Glomerular visceral epithelial cell (primary cell): ENCODE measurements around the gene PLAC8L1.
"Not testable (repeated sequence)": the region's sequence is repeated elsewhere in the genome, so short reads cannot be mapped to it uniquely, and the experiment has no call there.

Experiments
- DNase-seq: peaks from one replicate; pipeline ENCODE4 v3.0.0-alpha.2; 2016; ENCODE audit errors: extremely low spot score

The PLAC8L1 gene, protein sequence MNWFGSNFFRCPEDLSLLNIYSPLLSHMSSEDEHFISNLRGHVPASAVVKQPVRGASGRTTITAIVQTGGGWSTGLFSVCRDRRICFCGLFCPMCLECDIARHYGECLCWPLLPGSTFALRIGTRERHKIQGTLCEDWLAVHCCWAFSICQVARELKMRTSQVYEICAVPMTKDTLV

DNA sequence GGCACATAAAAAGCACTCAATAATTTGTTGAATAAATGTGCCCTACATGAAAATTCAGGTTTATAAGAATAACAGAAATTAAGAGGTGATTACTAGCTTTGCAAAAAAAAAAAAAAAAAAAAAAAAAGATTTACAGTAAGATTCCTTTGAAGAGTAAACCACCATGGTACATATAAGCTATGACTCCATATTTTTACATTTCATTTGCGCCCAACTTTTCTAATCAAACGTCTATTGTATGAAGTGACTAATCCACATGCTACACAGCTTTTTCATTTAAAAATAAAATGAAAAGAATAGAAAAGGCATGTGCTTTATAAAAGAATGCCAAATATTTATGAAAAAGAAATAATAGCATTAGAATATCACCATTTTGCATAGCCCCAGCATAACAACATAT, at the start of gene PLAC8L1:
Gene PLAC8L1 (minus strand): TSS at position 101 of the 400 bp plus-strand sequence. CDS start 1,266 bp downstream, outside the sequence.
- DNase-seq, result no peak

DNA sequence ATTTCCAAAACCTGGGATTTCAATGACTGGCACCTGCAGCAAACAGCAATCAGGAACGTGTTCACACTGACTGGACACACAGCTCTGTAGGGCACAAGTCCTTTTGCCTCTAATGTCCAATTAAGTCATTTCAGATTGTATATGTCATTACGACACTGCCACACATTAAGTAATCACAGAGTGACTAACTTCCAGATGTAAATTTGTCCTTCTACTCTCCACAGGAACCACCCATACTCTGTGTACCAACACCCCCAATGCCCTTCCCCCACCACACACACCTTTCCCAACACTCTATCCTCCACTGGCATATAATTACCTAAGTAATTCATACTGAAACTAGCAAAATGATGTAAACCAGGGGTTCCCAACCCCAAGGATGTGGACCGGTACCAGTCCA, 46.6 kb upstream of the PLAC8L1 start:
- no peak for DNase-seq

DNA sequence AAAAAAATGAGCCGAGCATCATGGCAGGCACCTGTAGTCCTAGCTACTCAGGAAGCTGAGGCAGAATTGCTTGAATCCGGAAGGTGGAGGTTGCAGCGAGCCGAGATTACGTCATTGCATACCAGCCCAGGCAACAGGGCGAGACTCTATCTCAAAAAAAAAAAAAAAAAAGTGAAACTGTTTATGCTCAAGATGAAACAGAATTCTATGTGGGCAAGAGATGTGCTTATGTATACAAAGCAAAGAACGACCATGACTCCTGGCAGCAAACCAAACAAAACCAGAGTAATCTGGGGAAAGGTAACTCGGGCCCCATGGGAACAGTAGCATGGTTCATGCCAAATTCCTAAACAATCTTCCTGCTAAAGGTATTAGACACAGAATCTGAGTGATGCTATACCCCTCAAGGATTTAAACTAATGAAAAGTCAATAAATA, 32.6 kb upstream of the PLAC8L1 start:
- DNase-seq, result no peak

DNA sequence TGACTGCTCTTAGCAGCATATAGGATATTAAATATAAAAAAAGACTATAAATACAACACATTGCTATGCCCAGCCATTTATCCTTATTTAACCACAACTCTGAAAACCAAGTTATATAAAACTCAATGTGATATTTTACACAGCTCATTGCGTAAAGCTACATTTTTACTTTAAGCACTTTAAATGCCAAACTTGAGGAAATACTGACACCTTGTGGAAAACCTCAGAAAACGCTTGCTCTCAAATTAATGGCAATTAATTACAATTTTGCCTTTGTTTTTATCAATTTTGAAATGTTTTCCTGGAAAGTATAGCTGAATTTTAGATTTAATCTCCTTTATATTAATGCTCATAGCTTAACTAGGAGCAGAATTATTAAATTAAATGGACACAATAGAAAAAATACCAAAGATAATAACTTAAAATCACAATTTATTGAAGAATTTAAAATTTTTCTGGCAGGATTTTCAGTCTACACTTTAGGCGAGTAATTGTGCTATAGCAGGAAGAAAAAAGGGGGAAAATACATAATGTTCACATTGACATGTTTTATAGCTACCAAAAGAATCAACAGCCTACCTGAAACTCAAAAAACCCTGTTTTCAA, 25.2 kb upstream of the PLAC8L1 start:
- DNase-seq, result peak; percentile 25

DNA sequence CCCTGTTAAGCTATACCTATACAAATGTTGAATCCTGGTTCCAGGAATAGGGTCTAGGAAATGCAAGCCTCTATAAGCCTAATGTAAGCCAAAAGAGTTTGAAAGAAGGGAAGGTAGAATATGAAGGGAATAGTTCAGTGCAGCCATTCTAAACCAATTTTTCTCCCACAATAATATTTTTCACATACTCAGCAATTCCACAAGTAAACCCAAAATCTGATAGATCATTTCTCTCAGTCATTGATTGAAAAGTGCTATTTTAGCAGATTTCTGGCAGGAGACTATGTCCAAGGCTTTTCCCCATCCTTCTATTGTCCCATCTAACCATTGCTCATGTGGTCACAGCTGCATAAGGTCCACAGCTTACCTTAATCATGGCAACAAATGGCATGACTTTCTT, 20.7 kb upstream of the PLAC8L1 start:
- no peak for DNase-seq

DNA sequence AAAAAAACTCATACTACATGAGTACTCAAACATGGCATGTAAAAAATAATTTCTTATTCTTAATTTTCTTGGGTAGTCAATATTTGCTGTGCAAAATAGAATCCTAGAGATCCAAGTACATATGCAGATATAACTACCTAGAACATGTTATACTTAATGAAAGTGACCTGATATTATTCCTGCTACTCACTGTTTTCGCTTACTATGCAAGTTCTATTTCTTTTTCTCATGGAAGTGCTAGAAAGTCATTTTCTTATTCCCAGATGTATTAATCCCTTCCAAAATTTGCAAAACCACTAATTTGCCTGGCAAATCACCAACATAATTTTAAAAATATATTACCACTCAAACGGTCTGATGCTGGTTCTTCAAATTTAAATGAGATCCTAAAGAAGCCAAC, 19.2 kb upstream of the PLAC8L1 start:
- DNase-seq, result no peak

DNA sequence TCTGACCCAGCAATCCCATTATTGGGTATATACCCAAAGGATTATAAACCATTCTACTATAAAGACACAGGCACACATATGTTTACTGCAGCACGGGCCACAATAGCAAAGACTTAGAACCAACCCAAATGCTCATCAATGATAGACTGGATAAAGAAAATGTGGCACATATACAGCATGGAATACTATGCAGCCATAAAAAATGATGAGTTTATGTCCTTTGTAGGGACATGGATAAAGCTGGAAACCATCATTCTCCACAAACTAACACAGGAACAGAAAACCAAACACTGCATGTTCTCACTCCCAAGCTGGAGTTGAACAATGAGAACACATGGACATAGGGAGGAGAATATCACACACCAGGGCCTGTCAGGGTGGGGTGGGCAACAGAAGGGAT, 16.1 kb upstream of the PLAC8L1 start:
- DNase-seq, result not testable (repeated sequence)

DNA sequence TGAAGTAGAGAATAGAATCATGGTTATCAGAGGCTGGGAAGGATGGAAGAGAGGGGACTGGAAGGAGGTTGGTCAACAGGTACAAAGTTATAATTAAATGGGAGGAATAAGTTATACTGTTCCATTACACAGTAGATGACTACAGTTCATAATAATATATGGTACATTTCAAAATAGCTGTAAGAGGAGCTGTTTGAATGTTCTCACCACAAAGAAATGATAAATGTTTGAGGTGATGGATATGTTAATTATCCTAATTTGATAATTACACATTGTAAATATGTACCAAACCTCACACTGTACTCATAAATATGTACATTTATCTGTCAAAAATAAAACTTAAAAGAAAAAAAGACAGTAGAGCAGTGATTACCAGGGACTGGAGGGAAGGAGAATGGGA, 12.9 kb upstream of the PLAC8L1 start:
- no peak for DNase-seq

DNA sequence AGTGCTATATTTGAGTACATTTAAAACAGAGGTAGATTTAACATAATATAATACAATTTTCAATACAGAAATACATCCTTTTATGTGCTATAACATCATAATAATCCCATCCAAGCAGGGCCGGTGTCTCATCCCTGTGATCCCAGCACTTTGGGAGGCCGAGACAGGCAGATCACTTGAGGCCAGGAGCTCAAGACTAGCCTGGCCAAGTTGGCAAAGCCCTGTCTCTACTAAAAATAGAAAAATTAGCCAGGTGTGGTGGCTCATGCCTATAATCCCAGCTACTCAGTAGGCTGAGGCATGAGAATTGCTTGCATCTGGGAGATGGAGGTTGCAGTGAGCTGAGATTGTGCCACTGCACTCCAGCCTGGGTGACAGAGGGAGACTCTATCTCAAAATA, 11.8 kb upstream of the PLAC8L1 start:
- DNase-seq, result not testable (repeated sequence)

DNA sequence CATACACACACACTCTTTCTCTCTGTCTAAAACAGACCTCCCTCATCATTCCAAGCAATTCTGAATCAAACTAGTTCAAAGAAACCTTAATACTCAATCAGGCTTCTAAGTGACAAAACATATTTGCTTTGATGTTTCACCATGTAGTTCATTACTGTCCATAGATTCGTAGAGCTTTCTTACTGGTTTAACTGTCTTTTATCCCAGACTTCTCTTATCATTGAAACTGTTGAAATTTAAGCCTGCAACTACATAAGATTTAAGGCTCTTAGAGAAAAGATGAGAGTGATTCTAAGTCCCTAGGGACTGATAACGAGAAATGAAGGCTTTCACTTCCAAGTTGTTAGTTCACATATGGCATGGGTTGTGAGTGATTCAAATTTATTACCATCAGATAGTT, 11.0 kb upstream of the PLAC8L1 start:
- DNase-seq, result no peak

DNA sequence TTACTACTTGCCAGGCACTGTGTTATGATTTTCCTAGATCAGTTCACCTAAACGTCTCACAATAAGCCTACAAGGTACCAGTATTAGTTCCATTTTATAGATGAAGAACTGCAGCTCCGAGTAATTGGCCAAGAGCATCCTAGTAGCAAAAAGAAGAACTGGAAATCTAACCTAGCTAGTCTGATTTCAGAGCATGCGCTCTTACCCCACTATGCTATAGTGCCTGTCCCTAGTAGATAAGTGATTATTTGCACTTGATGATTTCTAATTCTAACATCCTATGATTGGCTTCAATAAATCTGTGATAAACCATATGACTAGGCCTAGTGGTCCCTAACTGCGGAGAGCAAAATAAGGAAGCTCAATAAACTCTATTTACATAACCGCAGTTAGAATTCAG, 7.1 kb upstream of the PLAC8L1 start:
- DNase-seq, result no peak

DNA sequence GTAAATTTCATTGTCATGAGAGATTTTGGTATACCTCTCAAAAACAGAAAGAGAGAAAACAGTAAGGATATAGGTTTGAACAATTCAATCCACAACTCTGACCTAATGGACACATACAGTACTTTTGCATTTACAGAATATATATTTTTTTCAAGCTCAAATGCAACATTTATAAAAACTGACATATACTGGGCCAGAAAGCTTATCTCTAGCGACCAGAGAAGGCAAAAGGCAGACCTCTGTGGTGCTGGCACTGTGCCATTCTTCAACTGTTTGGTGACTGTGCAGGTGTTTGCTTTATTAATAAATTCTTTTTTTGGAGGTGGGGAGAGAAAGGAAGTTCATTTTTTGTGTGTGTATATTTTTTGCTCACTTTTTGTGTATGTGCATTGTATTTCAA, 6.0 kb upstream of the PLAC8L1 start:
- DNase-seq, result no peak

DNA sequence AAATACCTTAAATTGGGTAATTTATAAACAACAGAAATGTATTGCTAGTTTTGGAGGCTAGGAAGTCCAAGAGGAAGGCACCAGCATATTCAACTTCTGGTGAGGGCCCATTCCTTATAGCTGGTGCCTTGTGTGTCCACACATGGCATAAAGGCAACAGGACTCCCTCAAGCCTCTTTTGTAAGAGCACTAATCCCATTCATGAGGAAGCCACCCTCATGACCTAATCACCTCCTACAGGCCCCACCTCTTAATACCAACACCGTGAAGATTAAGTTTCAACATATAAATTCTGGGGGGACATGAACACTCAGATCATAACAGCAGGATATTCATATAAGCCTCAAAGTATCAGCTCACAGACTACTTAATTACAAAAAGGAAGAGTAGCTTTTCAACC, 4.0 kb upstream of the PLAC8L1 start:
- no peak for DNase-seq

DNA sequence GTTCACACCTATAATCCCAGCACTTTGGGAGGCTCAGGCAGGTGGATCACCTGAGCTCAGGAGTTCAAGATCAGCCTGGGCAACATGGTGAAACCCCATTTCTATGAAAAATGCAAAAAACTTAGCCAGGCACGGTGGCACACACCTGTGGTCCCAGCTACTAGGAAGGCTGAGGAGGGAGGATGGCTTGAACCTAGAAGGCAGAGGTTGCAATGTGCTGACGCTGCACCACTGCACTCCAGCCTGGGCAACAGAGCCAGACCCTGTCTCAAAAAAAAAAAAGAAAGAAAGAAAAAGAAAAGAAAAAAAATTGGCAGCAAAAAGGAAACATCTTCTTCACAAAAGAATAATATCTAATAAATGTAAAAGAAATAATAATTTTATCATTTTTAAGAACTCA, 3.5 kb upstream of the PLAC8L1 start:
- not testable (repeated sequence) for DNase-seq

DNA sequence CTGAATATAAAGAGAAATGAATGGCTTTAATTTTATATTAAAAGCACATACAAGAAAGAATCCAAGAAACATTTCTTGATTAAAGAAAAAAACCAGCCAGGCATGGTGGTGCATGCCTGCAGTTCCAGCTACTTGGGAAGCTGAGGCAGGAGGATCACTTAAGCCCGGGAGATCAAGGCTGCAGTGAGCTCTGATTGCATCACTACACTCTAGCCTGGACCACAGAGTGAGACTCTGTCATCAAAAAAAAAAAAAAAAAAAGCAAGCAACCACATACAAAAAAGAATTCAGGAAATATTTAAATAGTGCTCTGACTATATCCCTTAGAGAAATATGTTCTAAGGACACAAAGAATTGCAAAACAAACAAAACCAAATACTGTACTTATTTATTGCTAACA, 2.5 kb upstream of the PLAC8L1 start:
- no peak for DNase-seq

DNA sequence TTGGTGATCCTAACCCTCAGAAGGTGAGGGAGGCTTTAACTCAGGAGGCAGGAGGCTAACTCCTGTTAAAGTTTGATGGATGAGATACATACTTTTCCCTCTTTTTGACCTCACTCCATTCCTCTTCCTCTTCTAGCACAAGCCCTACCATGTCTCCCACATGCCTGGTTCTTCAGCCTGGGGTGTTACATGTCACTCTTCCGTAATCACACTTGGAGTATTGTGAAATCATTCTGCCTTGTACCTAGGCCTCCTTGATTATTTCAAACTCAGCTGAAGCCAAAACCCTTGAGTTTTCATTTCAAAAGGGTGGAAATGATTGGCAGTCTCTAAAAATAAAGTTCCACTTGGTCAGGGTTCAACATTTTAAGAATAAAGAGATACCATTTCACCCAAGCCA, 1.8 kb downstream of the PLAC8L1 start:
- DNase-seq, result no peak

DNA sequence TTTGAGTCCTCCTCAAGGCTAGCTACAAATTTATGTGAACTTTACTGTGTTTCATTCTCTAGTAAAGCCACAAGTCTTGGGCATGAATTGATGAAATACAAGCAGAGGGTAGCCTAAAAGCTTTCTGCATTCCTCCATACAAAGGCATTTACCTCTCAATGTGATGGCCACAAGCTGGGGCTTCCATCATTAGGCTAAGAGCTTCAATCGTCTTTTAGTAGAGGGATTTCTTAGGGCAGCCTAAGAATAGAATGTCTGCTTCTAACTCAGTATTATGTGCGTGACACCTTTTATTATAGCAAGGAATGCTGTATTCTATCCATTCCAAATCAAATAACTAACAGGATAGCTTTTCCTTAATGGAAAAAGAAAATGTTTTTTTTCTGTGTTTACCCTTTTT, 3.7 kb downstream of the PLAC8L1 start:
- no peak for DNase-seq

DNA sequence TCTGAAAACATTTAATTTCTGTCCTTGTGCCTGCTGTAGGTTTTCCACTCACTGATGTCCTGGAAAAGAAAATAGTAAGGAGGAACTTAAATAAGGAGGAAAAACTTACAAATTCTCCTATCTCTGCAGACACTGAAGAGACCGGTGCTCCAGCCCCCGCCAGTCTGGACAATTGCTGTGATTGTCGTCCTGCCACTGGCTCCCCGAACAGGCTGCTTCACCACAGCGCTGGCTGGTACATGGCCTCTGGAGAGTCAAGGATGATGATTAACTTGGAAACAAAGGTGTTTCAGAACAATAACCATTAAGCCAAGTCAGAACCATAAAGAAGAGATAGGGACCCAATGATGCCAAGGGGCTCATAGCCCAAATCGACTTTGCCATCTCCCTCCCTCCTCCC, 7.3 kb downstream of the PLAC8L1 start:
- DNase-seq, result no peak

DNA sequence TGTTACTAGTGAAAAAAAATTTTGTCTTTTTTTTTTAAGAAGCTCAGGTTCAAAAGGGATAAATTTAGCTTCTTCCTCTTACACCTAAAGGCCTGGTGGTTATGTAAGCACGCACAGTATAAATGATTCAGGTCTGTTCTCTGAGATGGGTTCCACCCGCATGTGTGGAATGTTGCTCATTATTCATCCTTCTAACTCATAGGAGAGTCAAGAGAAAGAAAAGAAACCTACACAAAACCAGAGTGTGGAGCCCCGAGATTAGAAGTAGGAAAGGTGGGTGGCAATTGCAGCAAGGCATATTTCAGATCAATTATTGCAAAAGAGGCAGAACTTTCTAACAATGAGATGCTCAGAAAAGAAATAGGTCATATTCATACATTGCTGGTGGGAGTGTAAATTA, 13.5 kb downstream of the PLAC8L1 start:
- DNase-seq, result no peak

DNA sequence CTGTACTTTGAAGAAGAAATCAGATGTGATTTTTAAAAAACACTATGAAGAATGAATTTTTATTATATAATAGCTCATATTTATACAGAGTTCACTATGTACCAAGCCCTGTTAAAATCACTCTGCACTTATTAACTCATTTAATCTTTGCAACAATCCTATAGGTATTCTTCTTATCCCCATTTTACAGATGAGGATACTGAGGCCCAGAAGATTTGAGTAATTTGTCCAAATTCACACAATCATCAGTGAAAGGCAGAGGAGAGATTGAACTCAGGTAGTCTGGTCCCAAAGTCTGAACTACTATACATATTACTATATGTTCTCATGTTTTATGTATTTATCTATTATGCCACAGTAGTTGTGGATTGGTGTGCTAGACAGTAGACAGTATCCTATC, 16.1 kb downstream of the PLAC8L1 start:
- no peak for DNase-seq

DNA sequence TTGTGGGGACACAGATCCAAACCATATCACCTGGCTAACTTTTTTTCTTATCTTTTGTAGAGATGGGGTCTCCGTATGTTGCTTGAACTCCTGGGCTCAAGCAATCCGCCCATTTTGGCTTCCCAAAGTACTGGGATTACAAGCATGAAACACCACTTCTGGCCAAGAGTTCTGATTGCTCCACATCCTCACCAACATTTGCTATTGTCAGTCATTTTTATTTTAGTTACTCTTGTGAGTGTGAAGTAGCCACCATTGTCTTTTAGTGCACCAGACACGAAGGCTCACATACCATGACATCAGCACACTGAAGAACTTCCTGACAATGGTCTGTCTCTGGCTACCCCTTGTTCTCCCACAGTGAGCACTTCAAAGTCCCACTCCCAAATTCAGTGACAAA, 17.3 kb downstream of the PLAC8L1 start:
- DNase-seq, result no peak

DNA sequence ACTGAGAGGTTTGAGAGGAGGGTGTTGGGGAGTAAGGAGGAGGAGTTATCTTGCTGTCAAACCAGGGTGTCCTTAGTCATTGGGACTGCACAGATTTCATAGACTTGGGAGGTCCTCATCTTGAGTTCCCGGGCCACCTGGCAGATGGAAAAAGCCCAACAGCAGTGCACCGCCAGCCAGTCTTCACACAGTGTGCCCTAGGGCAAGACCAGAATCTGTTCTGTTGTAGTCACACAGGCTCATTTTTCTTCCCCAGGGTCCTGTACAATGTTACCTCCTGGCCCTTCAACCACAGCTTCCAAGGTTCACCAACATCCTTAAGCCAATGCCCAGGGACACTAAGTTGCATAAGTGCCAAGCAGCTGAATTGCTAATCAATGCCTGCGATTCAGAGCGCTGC, 21.0 kb downstream of the PLAC8L1 start:
- DNase-seq, result no peak

DNA sequence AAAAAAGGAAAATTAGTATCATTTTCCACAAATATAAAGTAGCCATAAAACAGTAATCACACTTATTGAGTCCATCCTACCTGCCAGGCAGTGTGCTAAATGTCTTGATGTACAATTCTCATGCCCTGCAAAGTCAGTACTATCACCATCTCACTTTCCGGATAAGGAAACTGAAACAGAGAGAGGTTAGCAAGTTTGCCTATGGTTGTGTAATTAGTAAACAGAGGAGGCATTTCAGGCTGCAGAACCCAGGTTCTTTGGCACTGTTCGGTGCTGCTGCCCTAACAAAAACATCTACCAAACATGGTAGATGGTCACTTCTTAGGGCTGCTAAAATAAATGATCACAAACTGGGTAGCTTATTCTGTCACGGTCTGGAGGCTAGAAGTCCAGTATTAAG, 22.6 kb downstream of the PLAC8L1 start:
- DNase-seq, result no peak

DNA sequence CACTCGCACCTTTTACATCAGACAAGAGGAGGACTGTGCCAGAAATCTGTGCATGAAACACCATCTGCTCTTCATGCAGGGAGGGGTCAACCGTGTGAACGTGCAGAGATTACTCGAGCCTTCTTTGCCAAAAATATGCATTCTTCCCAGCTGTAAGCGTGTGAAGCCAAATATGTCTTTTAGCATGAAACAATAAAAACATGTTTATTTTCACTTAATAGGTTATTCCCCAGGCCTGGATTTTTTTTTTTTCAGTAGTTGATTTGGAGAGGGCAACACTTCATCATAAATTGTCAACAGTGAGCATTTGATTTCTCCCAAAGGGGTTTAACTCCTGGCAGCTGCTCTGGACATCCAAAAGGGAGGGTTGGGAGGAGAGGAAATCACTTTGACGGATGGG, 23.8 kb downstream of the PLAC8L1 start:
- no peak for DNase-seq
